NK-92 treated with Interleukin-12 subunit alpha and Interleukin-12 subunit beta, amount 100 ng/mL, for 24 hours (cell line): ENCODE data around the gene MCHR1.

Source experiments
- DNase-seq: peaks from one replicate; lab custom pipeline; 2025; lab: John Stamatoyannopoulos, UW

The MCHR1 gene, protein sequence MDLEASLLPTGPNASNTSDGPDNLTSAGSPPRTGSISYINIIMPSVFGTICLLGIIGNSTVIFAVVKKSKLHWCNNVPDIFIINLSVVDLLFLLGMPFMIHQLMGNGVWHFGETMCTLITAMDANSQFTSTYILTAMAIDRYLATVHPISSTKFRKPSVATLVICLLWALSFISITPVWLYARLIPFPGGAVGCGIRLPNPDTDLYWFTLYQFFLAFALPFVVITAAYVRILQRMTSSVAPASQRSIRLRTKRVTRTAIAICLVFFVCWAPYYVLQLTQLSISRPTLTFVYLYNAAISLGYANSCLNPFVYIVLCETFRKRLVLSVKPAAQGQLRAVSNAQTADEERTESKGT

DNA sequence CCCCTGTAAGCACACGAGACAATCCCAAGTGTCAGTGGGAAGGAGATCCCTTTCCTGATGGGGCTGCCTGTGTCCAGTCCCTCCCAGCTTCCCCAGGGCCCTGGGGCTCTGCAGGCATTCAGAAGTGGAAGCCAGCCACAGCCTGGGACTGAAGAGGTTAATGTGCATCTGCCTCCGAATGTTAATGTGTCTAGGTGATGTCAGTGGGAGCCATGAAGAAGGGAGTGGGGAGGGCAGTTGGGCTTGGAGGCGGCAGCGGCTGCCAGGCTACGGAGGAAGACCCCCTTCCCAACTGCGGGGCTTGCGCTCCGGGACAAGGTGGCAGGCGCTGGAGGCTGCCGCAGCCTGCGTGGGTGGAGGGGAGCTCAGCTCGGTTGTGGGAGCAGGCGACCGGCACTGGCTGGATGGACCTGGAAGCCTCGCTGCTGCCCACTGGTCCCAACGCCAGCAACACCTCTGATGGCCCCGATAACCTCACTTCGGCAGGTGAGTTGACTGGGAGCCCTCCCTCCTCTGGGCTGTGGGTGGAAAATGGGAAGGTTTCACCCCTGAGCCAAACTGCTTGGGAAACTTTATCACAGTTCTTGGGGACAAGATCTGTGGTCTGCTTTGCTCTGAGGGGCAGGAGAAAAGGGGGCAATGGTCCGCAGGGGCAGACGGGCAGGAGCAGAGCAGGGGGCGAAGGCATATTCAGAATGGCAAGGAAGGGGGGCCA, at the start of gene MCHR1:
TSS of gene MCHR1 (plus strand) at position 236 of the 715 bp plus-strand sequence. CDS start at position 405, 169 bp downstream.
- DNase-seq, result no peak

DNA sequence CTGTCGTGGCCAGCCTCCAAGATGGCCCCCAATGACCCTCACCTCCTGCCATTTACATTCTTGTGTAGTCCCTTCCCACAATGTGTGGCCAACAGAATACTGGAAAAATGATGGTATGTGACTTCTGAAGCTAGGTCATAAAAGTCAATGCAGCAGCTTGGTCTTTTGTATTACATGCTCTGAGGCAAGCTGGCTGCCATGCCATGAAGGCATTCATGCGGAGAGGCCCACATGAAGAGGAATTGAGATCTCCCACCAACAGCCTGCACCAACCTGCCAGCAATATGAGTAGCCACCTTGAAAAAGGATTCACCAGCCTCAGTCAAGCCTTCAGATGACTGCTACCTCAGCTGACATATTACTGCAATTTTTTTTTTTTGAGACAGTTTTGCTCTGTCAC, 47.4 kb upstream of the MCHR1 start:
- DNase-seq, result no peak

DNA sequence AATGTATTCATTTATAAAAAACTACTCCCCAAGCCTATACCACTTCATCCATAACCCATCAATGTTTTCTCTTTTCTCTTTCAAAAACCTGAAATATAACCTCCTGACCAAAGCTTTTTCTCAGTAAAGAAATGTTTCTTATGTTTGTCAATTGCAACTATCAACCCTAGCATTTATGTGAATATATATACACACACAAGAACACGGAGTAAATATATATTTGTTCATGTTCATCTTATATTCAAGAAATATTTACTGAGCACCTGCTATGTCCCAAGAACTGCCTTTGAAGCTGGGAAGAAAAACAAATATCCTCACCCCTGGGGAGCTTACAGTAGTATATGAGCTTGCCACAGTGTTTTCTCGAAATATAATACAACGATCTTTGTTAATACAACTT, 46.2 kb upstream of the MCHR1 start:
- no peak for DNase-seq

DNA sequence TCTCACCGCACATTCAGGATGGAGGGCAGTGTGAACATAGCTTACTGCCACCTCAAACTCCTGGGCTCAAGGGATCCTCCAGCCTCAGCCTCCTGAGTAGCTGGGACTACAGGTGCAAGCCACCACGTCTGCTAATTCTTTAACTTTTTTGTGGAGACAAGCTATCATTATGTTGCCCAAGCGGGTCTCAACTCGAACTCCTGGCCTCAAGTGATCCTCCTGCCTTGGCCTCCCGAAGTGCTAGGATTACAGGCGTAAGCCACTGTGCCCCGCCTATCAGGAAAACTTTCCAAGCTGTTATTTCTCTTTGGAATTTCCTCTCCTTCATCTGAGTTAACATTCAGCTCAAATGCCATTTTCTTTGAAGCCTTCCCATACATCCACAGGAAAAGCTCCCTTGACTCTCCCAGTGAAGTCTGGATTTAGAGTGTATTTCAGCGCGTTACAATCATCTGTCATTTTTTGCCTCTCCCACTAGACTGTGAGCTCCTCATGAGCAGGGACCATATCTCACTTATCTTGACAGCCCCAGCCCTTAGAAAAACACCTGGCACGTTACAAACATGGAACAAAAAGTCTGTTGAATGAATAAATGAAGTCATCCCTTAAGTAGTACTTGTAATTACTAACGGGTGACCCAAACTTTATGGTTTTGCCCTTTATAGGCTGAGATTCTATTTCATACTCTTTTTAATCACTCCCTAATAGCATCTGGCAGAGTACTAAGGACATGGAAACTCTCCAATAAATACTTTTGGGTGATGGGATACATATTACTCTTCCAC, 45.0 kb upstream of the MCHR1 start:
- no peak for DNase-seq

DNA sequence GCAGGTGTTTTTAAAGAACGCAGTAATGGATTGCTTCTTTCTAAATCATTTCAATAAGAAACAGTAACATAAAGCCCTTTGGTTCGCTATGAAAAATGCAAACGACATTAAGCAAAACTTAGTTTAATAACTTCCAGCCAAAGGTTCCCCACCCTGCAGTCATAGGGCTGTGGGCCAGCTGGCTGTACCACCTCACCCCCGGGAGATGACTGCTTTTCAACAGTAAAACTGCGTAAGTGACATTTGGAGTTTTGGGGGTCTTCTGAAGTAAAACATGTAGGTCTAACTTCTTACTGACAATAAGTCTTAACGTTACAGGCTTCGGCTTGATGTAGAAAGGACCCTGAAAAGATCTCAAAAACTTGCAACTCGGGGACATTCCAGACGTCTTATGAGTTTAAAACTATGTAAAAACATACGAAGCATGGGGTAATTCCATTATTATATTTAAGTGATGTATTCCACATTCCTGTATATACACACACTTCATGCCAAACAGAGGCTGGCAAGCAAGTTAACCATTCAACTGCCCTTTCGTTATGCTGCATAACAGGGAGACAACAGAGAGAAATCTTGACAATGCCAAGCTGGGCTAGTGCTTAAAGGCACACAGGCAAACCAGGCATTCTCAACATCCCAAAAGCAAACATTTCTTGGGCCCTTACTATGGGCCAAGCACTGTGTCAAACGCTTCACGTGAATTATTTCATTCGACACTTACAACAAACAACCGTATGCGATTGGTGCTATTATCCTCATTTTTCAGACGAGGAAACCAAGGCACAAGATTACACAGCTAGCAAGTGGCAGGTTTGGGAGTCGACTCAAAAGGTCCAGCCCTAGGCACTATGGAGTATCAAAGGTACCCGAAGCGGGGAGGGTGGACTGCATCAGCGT, 44.0 kb upstream of the MCHR1 start:
- no peak for DNase-seq

DNA sequence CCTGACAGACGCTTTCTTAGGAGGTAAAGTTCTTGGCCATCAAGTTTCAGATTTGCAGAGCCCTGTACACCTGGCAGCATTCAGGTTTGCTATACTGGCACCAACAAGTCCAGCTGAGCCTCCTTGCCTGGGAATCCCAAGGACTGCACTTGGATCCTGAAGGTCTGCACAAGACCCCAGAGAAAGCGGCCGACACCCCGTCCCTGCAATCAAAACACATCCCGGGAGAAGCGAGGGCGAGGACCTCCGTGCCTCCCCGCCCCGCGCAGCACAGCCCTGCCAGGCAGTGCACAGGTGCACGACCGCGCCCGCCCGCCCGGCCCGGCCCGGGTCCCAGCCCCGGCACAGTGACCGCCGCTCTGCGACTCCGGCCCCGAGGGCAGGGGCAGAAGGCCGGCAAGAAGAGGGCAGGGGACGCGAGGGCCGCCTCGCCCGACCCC, 43.3 kb upstream of the MCHR1 start:
- DNase-seq, result no peak

DNA sequence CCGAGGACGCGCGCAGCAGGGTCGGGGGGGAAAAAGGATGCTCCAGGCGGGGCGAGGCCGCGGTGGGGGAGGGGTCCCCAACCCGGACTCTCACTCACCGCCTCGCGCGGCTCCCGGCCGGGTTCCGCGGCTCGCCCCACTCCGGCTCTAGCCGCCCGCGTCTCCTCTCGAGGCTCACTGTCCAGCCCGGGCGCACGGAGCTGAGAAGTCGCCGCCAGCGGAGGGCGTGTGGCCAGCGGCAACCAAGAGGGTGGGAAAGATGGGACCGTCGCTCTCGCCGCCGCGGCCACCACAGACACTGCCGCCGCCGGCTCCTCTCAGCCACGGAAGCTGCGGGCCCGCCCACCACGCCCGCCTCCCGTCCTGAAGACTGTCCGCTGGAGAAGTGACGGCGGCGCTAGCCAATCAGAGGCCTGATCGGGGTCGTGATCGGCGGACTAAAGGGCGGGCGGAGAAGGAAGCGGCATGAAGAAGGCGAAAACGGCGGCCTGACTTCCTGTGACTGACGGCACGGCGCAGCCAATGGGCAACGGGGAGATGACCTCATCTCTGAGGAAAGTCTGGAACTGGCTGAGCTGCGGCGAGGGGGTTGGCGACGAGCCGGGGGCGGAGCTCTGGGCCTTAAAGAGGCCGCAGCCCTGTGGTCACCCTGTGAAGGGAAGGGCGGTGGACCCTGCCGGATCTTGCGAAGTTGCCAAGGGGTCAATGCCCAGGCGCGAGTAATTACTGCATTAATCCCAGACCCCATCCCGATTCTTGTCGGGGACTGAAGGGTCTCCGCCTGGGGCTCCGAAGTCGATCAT, 42.7 kb upstream of the MCHR1 start, which contains the start of gene MRTFA:
TSS of gene MRTFA (minus strand) at position 340 of the 803 bp plus-strand sequence.
- DNase-seq, result peak; percentile 99

DNA sequence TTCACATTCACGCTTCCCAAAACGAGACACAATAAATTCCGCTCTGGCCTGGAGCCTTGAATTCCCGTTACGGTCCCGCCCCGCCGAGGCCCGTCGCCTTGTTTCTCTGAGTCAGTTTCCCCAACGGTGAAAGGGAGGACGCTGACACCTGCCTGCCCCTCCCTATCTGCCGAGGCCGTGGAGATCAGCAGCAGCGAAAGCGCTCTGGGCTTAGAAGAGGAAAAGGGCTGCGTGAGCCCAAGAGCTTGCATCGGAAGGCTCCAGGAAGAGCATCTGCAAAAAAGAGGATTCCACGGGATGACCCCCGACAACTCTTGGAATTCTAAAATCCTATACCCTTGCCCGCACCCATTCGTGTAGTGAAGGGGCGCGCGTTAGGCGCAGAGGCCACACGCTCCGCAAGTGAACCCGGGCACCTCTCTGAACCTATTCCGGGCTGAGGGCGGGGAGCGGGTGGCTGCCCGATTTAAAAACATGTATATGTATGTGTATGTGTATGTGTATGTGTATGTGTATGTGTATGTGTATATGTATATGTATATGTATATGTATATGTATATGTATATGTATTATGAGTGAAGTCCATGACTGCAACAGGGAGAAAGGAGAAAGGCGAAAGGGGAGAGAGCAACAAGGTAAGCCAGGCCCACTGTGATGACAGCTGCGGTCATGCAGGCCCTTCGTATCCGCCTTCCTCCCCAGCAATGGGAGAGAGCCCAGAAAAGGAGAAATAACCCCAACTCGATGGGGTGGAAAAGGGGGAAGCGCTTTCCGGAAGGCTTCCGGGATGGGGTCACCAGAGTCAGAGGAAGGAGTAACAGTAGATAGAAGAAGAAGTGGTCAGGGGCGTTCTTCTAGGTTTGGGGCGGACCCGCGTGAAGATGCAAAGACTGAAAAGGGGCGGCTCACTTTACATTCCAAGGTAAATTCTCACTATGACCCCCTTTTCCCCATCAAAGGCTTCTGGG, 41.8 kb upstream of the MCHR1 start:
- no peak for DNase-seq

DNA sequence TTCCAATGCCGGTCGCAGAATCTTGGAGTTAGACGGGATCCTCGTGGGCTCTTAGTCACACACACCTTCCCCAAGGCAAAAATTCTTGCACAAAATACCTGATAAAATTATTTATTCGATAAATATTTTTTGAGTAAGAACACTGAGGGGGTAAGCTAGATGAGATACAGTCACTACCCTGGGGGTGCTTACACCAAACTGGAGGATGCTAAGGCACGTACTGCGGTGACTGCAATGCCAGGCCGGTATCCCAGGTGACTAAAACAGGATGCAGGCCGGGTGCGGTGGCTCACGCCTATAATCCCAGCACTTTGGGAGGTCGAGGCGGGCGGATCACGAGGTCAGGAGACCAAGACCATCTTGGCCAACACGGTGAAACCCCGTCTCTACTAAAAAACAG, 41.0 kb upstream of the MCHR1 start:
- DNase-seq, result no peak

DNA sequence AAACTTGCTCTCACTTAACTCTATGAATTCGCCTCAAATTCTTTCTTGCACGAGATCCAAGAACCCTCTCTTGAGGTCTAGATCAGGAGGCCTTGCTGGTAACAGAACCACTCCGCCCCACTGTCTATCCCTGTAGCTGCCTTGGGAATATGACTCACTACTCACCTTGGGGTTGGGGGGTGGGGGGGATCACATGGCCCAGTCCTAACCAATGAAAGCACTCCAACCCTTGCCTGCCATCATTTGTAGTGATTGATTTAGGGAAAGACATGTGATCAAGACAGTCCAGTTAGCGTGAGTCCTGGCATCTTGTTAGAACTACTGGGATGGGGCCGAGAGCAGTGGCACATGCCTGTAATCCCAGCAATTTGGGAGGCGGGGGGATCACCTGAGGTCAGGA, 38.0 kb upstream of the MCHR1 start:
- DNase-seq, result no peak

DNA sequence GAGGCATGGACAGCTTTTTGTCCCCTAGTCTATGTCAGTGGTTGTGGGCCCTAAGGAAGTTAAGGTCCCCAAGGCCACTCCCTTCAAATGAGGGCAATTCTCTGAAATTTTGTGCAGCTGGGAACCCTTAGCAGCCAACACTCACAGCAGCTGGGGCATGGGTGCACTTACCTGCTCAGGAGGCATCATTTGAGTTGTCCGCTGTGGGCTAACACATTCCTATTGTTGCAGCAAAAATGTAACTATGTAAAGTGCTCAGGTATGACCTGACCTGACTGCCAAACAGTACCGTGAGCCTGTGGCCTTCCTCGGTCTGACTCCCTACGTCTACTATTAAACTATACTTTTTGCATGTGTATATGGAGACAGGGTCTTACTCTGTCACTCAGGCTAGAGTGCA, 37.0 kb upstream of the MCHR1 start:
- no peak for DNase-seq

DNA sequence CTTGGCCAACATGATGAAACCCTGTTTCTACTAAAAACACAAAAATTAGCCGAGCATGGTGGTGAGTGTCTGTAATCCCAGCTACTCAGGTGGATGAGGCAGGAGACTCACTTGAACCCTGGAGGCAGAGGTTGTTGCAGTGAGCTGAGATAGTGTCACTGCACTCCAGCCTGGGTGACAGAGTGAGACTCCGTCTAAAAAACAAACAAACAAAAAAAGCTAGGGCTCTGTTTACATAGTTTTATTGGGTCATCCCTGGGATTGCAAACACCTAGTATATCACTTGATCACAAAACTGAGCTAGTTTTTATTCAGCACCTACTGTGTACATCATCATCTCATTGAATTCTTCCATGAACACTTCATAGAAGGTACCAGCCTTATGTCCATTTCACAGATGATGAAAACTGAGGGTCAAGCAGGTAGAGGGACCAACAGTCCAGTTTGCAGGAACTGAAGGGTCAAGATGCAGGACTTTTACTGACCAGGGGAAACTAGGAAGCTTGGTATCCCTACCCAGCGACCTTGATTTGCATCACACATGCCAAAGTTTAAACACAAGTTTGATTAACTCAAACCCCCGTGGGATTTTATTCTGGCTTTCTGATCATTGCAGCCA, 33.6 kb upstream of the MCHR1 start:
- no peak for DNase-seq

DNA sequence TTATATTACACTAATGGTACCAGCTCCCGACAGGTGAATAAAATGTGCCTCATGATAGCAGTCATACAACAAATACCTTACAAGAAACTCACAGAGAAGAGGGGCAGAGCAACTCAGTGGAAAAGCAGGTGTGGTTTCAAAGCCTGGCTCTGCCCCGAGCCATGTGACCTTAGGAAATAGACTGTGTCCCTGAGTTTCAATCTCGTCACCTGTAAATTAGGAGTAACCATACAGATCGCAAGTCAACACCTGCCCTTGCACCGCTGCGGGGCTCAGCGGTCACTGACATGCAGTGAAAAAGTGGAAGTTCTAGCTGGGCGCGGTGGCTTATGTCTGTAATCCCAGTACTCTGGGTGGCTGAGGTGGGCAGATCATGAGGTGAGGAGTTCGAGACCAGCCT, 30.9 kb upstream of the MCHR1 start:
- DNase-seq, result no peak

DNA sequence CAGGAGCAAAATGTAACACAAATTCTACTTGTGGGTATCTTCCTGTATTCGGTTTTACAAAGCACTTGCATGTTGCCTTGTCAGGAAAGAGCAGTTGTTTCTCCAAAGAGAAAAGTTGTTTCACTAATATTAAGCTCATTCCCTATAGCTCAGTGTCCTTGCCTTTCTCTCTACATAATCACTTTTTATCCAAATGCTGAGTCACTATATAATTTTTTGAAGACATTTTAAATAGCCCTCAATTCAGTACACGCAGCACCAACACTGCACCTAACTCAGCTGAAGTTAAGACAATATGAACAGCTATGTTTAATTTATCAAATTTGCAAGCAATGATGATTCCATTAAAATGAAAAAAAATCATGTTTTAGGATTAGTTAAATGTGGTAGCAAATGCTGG, 28.2 kb upstream of the MCHR1 start:
- DNase-seq, result no peak

DNA sequence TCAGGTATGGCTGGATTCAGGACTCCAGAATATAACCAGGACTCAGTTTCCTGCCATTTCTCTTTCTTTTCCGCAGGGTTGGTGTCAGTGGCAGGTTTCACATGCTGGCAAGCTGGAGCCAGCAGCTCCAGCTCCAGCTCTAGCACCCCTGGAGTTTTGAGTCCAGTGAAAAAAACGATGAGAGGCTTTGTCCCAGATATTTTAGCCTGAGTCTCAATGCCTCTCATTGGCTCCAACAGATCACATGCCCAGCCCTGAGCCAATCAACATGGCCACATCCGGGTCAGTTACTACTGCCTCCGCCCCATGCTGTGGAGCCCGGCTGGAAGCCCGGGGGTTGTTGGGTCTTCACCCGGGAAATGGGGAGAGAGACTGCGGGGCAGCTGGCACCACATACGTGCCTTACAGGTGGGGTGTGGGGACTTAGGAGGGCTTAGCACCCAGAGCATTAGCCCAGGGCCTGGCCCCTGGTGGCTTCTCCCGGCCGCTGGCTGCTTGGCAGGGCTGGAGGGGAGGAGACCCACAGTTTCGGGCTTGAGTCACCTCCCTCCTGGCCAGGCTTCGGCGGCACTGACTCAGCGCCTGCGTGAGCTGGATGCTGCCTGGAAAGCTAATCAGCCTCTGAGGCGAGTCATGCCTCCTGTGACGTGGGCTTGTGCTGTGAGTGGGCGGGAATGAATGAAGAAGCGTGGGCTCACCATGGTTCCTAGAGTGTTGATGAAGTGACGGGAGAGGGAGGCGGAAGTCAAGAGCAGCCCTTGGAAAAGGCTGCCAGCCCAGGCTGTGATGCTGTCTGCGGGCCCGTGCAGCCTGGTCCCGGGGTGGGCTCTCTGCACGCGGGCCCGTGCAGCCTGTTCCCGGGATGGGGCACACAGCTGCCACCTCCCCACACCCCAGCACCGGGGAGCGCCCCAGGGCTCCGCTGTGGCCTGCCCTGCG, 27.5 kb upstream of the MCHR1 start:
- peak; percentile 32 for DNase-seq

DNA sequence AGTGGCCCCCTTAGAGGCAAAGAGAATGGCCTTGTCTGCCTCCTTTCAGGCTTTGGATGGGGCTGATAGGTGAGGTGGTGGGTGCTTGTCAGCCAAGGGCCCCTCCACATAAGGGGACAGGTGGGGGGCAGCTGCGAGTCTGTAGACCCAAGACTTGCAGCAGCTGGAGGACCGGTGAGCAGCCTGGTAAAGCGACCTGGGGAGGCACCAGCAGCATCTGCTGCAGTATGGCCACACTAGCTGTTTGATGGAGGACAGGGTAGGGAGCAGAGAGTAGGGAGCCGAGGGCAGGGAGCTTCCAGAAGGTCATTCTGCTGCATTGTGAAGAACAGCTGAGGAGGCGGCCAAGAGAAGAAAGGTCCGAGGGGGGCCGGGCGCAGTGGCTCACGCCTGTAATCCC, 25.9 kb upstream of the MCHR1 start:
- DNase-seq, result no peak

DNA sequence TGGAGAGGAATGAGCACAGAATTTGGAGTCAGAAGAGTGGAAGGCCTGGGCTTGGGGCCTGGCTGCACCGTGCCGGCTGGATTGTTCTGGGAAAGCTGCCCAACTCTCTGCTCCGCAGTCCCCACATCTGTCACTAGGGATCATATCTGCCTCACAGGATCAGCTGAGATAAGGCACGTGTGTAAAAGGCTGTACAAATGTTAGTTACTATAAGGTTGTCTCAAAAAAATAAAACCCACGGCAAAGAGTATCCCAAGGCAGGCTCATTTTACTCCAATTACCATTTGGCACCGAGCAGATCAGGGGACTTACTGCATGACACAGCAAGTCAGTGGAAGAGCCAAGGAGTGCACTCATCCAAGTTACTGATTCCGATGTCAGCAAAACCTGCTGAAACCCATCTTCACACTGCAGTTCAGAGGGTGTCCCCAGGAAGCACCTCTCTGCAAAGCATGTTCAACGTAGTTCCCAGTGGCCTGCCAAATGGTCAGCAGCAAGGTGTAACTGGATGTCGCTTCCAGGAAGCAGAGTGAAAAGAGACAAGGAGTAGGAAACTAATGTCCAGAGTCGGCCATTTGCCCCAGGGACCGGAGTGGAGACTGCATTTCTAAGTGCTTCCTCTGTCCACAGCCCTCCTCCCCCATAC, 24.6 kb upstream of the MCHR1 start:
- no peak for DNase-seq
